Activated CD8-positive, alpha-beta memory T cell treated with anti-CD3 and anti-CD28 coated beads, Interleukin-2, amount 50 U/mL, for 48 hours (primary cell): ENCODE data around the gene GNAS-AS1.
"Not testable (repeated sequence)": the region's sequence is repeated elsewhere in the genome, so short reads cannot be mapped to it uniquely, and the experiment has no call there.

Experiments
- DNase-seq: peaks from one replicate; pipeline ENCODE4 v3.0.0-alpha.2; 2020

GNAS-AS1 gene

DNA sequence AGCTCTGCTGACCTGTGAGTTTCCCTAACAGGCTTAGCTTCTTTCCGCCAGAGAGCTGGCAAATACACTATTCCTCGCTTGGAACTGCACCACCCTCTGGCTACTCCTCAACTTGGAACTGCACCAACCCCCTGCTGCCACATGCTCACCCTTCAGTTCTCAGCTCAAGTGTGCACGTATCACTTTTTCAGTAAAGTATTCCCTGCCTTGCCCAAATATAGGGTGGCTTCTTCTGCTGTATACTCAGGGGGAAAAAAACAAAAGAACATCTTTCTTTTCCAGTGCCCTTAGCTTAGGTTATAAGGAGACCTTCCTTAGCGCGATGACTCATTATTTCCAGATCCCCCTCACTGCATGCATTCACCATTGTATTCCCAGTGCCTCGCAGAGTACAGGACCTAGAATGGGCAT lies 21.2 kb downstream of the GNAS-AS1 start:
- DNase-seq: no peak

DNA sequence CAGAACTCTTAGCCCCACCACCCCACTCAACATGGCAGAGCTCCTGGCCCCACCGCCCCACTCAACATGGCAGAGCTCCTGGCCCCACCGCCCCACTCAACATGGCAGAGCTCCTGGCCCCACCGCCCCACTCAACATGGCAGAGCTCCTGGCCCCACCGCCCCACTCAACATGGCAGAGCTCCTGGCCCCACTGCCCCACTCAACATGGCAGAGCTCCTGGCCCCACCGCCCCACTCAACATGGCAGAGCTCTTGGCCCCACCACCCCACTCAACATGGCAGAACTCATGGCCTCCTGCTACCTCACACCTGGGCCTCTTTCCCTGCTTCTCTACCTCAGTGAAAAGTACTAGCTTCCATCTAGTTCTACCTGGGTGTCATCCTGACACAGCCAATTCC lies 21.9 kb downstream of the GNAS-AS1 start:
- not testable (repeated sequence) for DNase-seq

DNA sequence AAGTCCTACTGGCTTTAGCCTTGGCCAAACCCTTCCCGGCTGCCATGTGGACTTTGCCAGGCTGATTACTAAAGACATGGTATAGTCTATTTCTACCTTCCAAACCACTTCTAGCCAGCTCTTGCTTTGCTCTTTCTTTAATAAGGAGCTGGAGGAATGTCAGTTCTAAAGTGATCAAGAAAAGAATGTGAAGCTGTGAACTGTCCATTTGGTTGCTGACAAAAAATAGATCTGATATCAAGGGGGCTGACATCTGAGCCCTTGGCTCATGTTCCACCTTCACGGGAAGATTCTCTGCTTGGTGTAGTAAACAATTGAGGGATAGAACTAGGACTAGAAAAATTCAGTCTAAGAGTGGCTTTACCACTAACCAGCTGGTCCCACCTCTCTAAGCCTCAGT lies 22.6 kb downstream of the GNAS-AS1 start:
- DNase-seq: no peak

DNA sequence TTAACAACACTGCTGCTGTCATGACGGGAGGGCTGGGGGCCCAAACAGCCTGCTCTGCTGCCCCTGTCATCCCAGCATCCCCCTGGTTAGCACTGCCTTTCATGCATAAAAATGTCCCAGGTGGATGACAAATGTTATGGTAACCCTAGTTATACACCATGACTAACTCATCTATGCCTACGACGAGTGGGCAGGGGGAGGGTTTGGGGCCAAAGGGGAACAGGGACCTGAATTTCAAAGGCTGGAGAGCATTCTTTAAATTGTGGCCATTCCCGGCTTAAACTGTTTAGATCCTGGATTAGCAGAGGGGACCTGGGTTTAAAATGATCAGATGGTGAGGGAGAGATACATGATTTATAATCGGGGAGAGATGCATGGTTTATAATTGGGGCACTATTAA lies 24.4 kb downstream of the GNAS-AS1 start:
- DNase-seq: no peak

DNA sequence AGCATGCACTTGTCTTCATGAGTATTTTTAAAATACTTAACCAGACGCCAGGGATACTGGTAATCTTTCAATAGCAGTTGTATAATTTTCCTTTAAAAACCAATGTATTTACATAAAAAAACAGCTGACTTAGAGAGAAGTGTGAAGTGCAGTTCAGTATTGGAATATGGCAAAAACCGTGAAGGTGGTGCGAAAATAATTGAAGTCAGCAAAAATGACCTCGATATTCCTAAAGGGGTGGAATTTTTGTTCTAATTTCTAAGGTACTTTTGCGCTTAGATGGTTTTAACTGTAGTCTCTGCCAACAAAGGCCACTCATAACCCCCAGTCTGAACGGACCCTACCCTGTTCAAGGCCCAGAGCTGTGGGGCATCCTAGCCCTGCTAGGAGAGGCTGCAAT lies 25.3 kb downstream of the GNAS-AS1 start:
- no peak for DNase-seq

DNA sequence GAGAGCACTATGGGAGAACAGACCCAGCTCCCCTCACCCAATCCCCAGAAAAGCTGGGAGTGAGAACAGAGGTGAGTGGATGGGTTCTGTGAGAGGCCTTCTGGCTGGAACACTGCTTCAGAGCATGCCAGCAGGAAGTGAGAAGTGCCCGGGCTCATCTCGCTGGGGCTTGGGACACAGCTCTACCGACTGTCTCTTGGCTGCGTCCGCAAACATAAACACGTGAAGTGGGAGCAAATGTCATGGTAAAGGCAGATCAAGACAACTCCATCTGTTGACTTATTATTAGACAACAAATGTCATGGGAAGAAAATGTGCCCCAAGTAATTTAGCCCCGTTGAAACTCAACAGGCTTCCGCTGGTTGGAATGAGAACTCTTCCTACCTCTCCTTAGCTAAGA lies 25.9 kb downstream of the GNAS-AS1 start:
- no peak for DNase-seq

DNA sequence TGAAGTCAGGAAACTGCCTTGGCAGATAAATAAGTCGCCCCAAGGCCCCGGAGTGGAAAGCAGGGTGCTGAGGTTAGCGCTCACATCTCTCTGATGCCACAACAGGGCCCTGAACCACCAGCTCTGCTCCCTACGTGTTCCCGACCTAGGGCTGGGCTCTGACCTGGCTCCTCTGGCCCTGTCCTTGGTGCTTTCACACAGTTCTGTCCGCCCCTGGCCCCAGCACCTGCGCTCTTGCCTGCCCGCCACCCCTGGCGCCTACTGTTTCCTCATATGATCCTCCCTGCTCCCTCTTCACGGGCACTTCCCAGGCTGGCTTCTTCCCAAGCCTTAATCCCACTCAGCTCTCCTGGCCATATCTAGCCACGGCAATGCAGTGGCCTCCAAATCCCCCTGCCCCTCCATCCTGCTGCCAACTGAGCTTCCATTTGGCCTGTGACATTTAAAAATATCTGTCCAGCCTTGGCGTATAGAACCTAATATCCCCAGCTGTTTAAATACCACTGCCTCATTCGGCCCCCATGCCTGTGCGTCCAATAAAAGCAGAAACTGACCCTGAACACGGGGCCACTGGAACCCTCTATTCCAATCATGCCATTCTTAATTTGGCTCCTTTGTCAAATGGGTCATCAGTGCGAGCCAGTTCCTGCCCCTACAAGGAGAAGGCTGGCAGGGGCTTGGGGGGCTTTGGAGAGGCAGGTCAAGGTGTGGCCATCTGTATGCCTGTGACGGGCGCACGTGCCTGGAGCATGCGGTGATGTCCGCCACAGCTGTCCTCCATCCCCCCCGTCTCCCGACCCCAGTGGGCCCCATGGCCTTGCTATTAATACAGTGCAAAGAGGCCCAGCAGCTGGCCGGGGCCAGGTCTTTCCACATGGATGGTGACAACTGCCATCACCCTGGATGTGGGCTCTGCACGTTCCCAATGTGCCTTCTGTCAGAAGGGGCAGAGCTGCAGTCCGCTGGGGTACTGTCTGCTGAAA lies 27.7 kb downstream of the GNAS-AS1 start:
- no peak for DNase-seq

DNA sequence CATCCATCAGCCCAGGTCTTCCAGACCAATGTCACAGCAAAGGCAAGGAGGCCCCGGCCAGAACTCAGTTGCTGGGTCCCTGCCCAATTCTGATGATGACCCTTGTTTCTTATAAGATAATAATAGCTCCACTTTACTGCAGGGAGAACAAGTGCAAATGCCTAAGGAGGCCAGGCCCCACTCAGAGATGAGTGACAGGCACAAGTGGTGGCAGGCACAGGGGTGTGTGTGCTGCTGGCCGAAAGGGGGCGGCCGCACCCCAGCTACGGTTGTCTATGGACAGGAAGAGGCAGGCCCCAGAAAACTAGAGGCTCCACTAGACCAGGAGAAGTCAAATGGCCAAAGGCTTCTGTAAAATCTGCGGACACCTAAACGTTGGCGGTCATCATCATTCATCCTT lies 28.6 kb downstream of the GNAS-AS1 start:
- DNase-seq: no peak

DNA sequence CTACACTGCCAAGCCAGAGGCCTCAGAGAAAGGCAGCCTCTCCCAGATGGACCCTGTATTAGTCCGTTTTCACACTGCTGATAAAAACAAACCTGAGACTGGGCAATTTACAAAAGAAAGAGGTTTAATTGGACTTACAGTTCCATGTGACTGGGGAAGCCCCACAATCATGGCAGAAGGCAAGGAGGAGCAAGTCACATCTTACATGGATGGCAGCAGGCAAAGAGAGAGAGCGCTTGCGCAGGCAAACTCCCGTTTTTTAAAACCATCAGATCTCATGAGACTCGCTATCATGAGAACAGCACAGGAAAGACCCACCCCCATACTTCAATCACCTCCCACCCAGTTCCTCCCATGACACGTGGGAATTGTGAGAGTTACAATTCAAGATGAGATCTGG lies 30.2 kb downstream of the GNAS-AS1 start:
- DNase-seq: not testable (repeated sequence)

DNA sequence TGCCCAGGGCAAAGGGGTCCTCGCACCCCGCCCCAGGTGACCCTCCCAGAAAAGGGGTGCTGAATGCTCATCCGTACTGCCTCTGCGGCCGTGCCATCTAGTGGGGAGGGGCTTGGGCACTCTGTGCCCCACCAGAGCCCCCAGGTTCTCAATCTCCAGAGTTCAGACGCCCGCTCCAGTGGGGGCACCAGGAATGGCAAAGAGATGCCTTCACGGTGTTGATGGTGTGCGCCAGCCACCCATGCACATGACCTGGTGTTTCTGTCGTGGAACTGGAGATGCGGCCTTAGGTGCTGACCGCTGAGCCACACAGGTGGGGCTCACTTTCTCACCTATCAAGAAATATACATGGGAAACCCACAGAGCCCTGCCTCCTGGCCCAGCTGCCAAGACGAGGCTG lies 30.8 kb downstream of the GNAS-AS1 start:
- no peak for DNase-seq

DNA sequence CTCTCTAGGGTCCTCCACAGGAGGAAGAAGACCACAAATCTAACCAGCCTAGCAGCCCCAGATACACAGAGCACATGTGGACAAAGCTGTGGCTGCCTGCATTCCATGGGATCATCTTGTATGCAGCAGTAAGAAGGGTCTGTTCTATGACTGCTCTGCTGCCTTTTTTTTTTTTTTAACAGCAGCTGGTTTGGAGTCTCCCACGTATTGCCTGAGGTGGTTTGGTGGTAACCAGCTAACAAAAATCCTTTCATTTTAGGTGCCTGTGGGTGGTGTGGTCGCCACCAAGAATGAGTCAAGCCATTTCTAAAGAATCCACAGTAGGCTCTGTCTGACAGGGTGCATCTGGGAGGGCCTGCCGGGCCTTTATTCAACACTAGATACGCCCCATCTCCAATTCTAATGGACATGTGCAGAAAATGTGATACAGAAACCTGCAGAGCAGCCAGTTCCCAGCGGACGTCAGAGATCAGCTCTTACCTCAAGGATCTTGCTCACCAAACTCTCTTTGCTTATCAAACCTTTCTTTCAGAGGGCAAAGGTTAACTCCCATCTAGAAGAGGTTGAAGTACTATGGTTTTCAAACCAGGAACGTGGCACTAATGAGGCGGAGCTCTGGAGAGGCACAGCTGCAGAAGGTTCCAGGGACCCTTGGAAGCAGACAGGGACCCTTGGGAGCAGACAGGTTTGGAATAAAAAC lies 32.0 kb downstream of the GNAS-AS1 start:
- peak; percentile 82 for DNase-seq

DNA sequence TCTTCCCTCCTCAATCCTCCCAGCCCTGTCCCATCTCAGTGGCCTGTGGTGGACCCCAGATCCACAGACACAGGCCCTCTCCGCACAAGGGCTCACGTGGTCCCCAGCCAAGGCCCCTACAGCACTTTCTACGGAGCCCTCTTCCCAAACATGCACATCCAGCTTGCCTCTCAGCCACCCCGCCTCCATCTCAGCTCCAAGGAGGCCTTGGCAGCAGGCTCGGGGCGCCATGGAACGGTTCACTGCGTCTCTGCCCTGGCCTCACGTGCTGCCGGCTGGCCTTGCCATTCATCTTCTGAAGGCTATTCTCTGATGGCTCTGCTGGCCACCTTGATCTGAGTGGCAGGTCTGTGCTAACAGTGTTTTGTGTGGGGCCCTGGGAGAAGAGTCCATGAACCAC lies 33.0 kb downstream of the GNAS-AS1 start:
- DNase-seq: no peak

DNA sequence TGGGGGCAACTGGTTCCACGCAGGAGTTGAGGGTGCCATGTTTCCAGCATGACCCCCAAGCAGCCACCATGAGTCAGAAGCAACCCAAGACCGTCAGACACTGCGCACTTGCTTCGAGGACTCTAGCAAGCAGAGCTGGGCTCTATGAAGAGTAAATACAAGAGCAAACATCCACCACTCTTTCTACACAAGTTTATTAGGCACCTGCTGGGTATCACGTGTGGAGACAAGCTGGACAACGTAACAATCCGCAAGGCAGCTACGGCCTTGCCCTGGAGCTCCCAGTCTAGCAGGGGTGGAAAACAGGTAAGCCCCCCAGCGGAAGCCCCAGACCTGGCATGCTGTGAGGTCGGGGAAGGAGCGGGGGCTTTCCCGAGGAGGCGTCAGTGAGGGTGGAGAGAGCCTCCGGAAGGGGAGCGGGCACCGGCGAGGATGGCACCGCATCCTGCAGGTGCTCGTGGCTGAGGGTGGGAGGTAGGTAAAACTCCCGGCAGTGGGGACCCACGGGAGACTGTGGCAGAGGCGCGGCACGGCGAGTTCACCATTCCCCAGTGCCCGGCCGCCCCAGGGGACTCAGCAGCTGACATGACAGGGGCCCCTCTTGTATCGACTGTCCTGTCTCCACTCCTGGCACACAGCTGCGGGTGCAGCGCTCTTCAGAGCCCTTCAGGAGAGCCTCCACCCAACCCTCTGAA lies 33.6 kb downstream of the GNAS-AS1 start:
- no peak for DNase-seq

DNA sequence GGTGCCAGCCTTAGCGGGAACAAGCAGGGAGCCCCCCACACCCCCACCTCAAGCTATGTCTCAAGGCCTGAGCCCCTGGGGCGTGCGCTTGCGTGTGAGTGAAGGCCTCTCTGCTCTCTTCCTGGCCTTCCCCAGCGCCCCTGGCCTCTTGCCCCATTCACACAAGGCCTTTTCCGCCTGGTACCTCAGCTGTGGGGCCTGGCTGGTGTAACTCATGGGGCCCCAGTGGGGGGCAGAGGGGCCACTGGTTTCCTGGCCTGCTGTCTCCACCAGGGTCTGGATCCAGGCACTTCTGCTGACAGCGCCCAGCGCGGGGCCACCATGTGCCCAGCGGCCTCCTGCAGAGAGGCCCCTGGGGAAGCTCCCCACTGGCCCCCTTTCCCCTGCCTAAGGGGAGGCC lies 34.7 kb downstream of the GNAS-AS1 start:
- no peak for DNase-seq

DNA sequence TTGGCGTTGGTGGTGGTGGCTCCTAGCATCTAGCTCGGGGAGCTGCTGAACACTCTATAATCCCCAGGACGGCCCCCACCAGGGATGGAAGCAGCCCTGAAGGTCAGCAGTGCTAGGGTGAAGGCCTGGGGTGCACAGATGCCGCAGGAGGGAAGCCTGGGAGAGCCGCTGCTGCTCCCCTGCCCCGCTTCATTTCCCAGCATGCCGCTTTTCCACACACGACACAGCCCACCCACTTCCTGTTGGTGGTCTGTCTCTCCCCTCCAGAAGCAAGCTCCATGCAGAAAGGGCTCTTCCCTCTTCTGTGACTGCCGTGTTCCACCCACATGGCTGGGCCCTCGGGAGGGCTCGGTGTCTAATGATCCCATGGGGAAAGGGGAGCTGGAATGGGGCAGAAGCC lies 35.3 kb downstream of the GNAS-AS1 start:
- no peak for DNase-seq

DNA sequence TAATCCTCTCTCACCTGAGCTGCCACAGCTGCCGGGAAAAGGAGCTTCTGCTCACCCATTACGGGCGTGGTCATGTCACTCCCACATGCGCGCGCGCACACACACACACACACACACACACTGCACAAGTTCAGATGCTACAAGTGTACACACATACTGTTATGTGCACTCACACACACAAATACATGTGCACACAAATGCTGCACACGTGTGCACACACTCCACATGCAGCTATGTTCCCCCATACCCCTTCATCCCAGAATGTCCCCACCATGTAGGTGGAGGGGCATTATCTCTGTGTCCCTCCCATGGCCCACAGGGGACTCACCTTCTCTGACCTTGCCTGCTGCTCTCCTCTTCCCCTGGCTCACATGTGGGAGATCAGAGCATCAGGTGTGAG lies 37.3 kb downstream of the GNAS-AS1 start:
- DNase-seq: no peak

DNA sequence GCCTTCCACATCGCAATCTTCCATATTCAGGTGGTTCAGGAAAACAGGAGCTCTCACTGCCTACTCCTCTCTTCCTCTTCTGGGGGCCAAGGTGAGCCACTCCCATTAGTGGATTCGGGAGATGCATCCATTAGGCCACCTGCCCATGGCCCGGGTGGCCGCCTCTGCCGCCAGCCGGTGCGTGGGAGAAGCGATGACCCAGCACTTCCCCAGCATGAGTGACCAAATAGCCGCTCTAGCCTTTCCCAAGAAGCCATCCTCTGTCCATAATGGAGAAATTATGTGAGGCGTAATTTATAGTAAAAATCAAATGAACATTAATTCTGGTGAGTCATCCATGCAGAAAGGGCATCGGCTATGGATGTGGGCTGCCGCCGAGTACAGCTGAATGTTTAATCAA lies 39.4 kb downstream of the GNAS-AS1 start:
- DNase-seq: no peak

DNA sequence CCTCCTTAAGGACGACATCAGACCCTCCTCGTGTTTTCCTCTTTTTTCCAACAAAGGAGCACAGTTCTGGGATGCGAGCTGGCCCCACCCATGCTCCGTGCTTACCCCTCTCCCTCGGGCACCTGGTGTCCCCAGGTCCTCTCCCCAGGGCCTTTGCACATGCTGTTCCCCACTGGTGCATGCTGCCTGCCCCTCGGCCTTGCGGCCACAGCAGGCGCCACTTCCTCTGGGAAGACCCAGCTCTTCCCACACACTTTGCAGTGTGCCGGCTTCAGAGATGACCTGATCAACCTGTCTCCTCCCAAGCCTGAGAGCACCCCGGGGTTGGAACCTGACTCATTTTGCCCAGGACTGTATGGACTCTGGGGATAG lies 39.8 kb downstream of the GNAS-AS1 start:
- no peak for DNase-seq

DNA sequence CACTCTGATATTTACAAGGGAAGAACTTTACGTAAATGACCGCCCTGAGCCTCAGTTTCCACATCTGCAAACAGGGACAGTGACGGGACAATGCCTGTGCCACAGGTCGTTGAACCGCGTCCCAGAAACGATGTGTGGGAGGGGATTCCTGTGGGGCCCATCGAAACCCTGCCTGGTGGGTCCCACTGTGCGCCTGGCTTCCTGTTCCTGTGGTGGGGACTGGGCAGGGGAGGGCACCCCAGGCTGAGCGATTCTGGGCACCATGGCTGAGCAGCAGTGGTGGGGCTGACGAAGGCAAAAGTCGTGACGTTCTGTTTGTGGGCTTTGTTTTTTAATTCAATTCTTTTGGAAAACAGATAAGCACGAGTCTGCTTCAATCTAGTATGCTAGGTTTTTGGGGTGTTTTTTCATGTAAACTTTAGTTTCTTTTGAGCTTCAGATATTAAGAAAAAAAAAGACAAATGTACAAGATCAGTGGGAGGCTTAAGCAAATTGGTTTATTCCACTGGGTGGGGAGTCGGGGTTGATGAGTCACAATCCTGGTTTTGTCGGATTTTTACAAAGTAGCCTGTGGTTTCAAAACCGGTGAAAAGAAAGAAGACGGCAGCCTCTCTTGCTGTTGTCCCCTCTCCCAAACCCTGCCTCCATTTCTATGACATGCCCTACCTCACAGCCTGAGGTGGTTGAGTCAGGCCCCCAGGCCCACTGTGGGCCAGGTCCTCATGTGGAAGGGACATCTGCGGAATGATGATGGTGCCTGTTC lies 40.4 kb downstream of the GNAS-AS1 start:
- DNase-seq: no peak

DNA sequence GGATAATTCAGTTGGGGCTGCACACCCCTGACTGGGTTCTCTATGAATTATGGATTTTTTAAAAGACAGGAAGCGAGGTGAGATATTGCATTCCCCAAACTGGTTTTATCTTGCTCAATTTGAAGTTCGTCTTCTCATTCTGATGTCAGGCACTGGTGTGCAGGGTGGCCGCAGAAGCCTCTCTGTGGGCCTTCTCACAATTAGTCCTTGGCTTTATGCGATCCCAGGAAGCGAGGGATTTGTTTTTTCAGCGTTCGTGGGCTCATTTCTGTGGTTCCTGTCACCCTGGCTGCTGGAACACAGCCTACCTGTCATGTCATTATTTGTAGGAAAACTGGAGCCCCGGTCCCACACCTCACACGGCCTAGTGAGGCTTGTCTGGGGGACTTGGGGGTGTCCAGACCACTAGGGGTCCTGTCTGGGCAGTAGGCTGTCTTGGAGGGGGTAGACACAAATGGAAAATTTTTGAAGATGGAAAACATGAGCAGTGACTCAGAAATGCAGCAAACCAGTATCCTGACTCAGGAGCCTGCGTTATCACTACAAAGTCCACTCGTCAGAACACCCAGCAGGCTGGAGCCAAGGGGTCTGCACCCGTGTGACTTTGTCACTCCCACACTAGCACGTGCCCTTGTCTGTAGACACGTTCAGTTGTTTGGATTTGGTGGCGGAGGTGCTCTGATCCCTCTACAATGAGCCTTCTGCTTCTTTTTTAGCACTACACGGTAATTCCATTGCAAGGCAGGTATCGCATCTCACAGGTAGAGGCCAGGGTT lies 42.2 kb downstream of the GNAS-AS1 start:
- no peak for DNase-seq

DNA sequence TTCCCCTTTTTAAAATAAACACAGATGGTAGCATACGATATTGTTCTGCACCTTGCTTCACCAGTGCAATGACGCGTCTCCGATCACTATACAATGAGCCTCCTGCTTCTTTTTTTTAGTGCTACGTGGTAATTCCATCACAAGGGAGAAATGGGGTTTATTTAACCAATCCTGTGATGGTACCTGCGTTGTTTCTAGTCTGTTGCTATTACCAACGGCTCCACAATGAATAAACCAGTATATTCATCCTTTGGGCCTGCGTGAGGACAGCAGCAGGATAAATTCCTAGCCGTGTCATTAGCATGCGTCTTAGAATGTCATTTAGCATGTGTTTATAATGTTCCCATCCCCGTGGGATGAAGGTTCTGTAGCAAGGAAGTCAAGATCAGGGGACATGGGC lies 42.9 kb downstream of the GNAS-AS1 start:
- no peak for DNase-seq

DNA sequence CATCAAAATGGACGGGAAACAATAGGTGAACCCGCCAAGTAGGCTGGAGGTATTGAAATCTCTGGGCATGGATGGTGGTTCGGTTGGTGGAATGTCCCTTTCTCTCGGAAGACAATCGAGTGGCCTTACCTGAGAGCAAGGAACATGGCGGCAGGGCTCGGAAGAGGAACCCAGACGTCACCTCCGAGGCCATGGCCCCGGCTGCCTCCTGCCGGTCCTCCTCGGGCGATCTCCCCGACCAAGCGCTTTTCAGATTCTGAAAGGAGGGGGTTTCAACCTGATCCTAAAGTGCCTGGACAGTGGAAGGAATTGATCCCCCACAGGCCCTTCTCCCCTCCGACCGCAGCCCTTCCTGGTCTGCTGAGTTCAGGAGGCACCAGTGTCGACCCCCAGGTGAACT lies 47.2 kb downstream of the GNAS-AS1 start:
- no peak for DNase-seq
